Measurements from ENCODE around the gene ABHD15.

Gene ABHD15

GRCh38 chr17:29566473-29567303 is at the start of gene ABHD15:
Gene ABHD15, minus strand, starts transcription at chr17:29567037. Its CDS starts 71 bp downstream, at chr17:29566966.
- DNase-seq (ENCODE audit: low read depth, low spot score), result no peak

- DNase-seq (ENCODE audit: low read depth, low spot score), result peak; percentile 64
These were observed 48.9 kb upstream of the ABHD15 start for GRCh38 chr17:29615492-29616299.

- DNase-seq (ENCODE audit: low read depth, low spot score), result no peak
These were observed 48.2 kb upstream of the ABHD15 start for GRCh38 chr17:29615048-29615385.

GRCh38 chr17:29614349-29615047 is 47.7 kb upstream of the ABHD15 start:
- no peak for DNase-seq (ENCODE audit: low read depth, low spot score)

GRCh38 chr17:29613856-29614255 is 47.0 kb upstream of the ABHD15 start:
- no peak for DNase-seq (ENCODE audit: low read depth, low spot score)

GRCh38 chr17:29613352-29613837 is 46.6 kb upstream of the ABHD15 start:
- peak; percentile 92 for DNase-seq (ENCODE audit: low read depth, low spot score)

GRCh38 chr17:29612404-29613280 is 45.8 kb upstream of the ABHD15 start:
- DNase-seq (ENCODE audit: low read depth, low spot score), result no peak

- DNase-seq (ENCODE audit: low read depth, low spot score), result no peak
These were observed 45.2 kb upstream of the ABHD15 start for GRCh38 chr17:29612094-29612403.

GRCh38 chr17:29611351-29612093 is 44.7 kb upstream of the ABHD15 start:
- no peak for DNase-seq (ENCODE audit: low read depth, low spot score)

- DNase-seq (ENCODE audit: low read depth, low spot score), result no peak
These were observed 43.6 kb upstream of the ABHD15 start for GRCh38 chr17:29610395-29610794.

- no peak for DNase-seq (ENCODE audit: low read depth, low spot score)
These were observed 42.1 kb upstream of the ABHD15 start for GRCh38 chr17:29608986-29609385.

- DNase-seq (ENCODE audit: low read depth, low spot score), result no peak
These were observed 40.8 kb upstream of the ABHD15 start for GRCh38 chr17:29607557-29608195.

- DNase-seq (ENCODE audit: low read depth, low spot score), result no peak
These were observed 36.4 kb upstream of the ABHD15 start for GRCh38 chr17:29603109-29603674.

GRCh38 chr17:29597361-29598172 is 30.7 kb upstream of the ABHD15 start:
- no peak for DNase-seq (ENCODE audit: low read depth, low spot score)

GRCh38 chr17:29596811-29597210 is 30.0 kb upstream of the ABHD15 start:
- DNase-seq (ENCODE audit: low read depth, low spot score), result no peak

- no peak for DNase-seq (ENCODE audit: low read depth, low spot score)
These were observed 29.3 kb upstream of the ABHD15 start for GRCh38 chr17:29595943-29596774.

GRCh38 chr17:29595107-29595942 is 28.5 kb upstream of the ABHD15 start:
- DNase-seq (ENCODE audit: low read depth, low spot score), result no peak

Measured in activated naive CD8-positive, alpha-beta T cell treated with anti-CD3 and anti-CD28 coated beads, Interleukin-2, amount 50 U/mL, for 16 hours (primary cell).